ENCODE results near the gene STXBP3. TPM values are rescaled to one million over a fixed set of nuclear protein-coding genes. Genes with fewer than 3 reads are reported as not detected.
A peak's percentile ranks its signal among the peaks of the same experiment; 100 is the strongest.

Gene STXBP3
- total RNA-seq, 1 experiment from 2014 or later, result 34.1 TPM

DNA sequence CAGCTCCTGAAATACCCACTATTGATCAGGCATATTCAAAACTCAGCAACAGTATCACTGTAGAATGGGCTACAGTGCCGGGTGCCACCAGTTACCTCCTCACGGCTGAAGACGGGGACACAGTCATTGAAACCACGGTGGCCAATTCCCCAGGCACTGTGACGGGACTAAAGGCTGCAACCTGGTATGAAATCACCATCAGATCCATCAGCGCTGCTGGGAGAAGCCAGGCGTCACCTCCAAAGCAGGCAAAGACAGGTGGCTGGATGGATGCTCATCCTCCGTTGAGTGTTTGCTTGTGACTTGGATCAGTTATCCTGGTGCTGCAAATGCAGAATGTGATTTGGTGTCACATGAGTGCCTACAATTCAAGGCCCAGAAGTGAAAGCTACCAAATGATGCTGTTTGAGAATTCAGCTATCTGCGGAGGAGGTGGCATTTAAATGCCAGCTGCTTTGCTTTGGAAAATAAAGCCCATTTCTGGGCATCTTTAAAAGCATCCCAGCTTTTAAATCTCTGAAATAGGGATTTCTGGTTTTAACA, 28.6 kb upstream of the STXBP3 start:
- TF ChIP-seq, protein P1, sequence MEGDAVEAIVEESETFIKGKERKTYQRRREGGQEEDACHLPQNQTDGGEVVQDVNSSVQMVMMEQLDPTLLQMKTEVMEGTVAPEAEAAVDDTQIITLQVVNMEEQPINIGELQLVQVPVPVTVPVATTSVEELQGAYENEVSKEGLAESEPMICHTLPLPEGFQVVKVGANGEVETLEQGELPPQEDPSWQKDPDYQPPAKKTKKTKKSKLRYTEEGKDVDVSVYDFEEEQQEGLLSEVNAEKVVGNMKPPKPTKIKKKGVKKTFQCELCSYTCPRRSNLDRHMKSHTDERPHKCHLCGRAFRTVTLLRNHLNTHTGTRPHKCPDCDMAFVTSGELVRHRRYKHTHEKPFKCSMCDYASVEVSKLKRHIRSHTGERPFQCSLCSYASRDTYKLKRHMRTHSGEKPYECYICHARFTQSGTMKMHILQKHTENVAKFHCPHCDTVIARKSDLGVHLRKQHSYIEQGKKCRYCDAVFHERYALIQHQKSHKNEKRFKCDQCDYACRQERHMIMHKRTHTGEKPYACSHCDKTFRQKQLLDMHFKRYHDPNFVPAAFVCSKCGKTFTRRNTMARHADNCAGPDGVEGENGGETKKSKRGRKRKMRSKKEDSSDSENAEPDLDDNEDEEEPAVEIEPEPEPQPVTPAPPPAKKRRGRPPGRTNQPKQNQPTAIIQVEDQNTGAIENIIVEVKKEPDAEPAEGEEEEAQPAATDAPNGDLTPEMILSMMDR (conservative IDR thresholded peaks at IDR 0.05), result no peak
- H2BK20ac ChIP-seq (ENCODE audit: low read depth, low read length, poor library complexity, severe bottlenecking), result no peak overlapping the region
- no peak overlapping the region for H2BK5ac ChIP-seq (ENCODE audit: insufficient read length, low read length)
- no peaks in the 10 kb centered on the region for H3K79me1 ChIP-seq (ENCODE audit: insufficient read depth, low read depth, low read length, poor library complexity, severe bottlenecking)
- no peaks in the 10 kb centered on the region for H3K79me2 ChIP-seq (ENCODE audit: insufficient read depth, low read length)
- Mint-ChIP-seq H3K27me3 (ENCODE audit: low read depth) (no peaks in the 10 kb centered on the region; the same call in 1 of the 2 replicates), H3K36me3 (ENCODE audit: insufficient read depth in 1 of 3, low read depth in 3 of 3) (no peaks in the 10 kb centered on the region; a peak in 2 of 7 replicates), H3K4me3 (no peak overlapping the region), H3K4me1 (peaks cover 34 to 51% of the 10 kb centered on the region in 2 experiments), H3K9me3 (no peaks in the 10 kb centered on the region), H3K27ac (peak overlapping the region in 2 of 3 experiments; percentile 30 to 42; a peak in 2 of 7 replicates)
- no peak overlapping the region for H3K9ac ChIP-seq (ENCODE audit: extremely low read depth, insufficient read length, low read length)
- H3K9me3 ChIP-seq (ENCODE audit: control insufficient read depth, low read depth, low read length), result no peaks in the 10 kb centered on the region
- H3K27ac ChIP-seq (ENCODE audit: insufficient read length, low read depth, low read length), result no peak overlapping the region
- no CpG with 5 or more reads among the region's 9 CpGs for WGBS (ENCODE audit: extremely low coverage, insufficient read length, low lambda C conversion rate)
- H4K91ac ChIP-seq (ENCODE audit: insufficient read length, low read depth, low read length), result no peak overlapping the region
- peaks cover 2% of the 10 kb centered on the region; the same call in 1 of the 2 replicates for H3K4me1 ChIP-seq (ENCODE audit: insufficient read depth, low read length)
- no peak overlapping the region for H4K8ac ChIP-seq (replicated peaks; ENCODE audit: insufficient read length, low read depth, low read length)
- no peaks in the 10 kb centered on the region for H3K23me2 ChIP-seq (ENCODE audit: insufficient read length, low read depth, low read length, poor library complexity, severe bottlenecking)
- H2BK15ac ChIP-seq (ENCODE audit: low read depth, low read length), result no peak overlapping the region
- H3K23ac ChIP-seq (ENCODE audit: insufficient read length, low read depth, low read length), result no peak overlapping the region
- no peaks in the 10 kb centered on the region for H3K27me3 ChIP-seq (ENCODE audit: insufficient read depth, low read length)
- H2AK5ac ChIP-seq (ENCODE audit: insufficient read length, low read length), result no peak overlapping the region
- no peak overlapping the region for H3K18ac ChIP-seq (ENCODE audit: insufficient read length, low read depth, low read length)
- no peak overlapping the region for H3K4ac ChIP-seq (ENCODE audit: low read depth, low read length)
- H4K5ac ChIP-seq (ENCODE audit: insufficient read length, low read depth, low read length), result no peak overlapping the region
- no peak overlapping the region for H3T11ph ChIP-seq (ENCODE audit: low read length)
- H2BK12ac ChIP-seq (ENCODE audit: insufficient read length, low read depth, low read length), result no peak overlapping the region
- no peak overlapping the region for H2AFZ ChIP-seq (ENCODE audit: low read length)
- H3K14ac ChIP-seq (ENCODE audit: insufficient read depth, low read length), result no peak overlapping the region
- no peak overlapping the region for H3K4me2 ChIP-seq (ENCODE audit: insufficient read depth, insufficient read length, low read length)
- H4K20me1 ChIP-seq (ENCODE audit: control insufficient read depth, insufficient read depth, insufficient read length), result no peaks in the 10 kb centered on the region
- no peak for DNase-seq
- H3K56ac ChIP-seq (ENCODE audit: insufficient read length, low read depth, low read length), result no peak overlapping the region
- no peak overlapping the region for H2BK120ac ChIP-seq (ENCODE audit: low read depth, low read length, poor library complexity, severe bottlenecking)
